GM12875 (cell line): ENCODE data around the gene SPON2.

Source experiments
- H3K4me3 ChIP-seq: one replicate; pipeline ENCODE4 v1.5.1; 2011; ENCODE audit warnings: low read depth, low read length, control low read depth
- TF ChIP-seq, protein P1 (sequence below): IDR thresholded peaks from 2 replicates; pipeline ENCODE4 v1.5.1; 2011; ENCODE audit warnings: low read depth, mild to moderate bottlenecking, control low read depth, inconsistent platforms, low read length, moderate library complexity, borderline replicate concordance; ENCODE audit not compliant: insufficient read depth

Gene SPON2

GRCh38 chr4:1192091-1192492 lies 19.7 kb upstream of the SPON2 start:
- H3K4me3 ChIP-seq = no peak overlapping the region

GRCh38 chr4:1191621-1192020 lies 19.2 kb upstream of the SPON2 start:
- TF ChIP-seq, protein P1, sequence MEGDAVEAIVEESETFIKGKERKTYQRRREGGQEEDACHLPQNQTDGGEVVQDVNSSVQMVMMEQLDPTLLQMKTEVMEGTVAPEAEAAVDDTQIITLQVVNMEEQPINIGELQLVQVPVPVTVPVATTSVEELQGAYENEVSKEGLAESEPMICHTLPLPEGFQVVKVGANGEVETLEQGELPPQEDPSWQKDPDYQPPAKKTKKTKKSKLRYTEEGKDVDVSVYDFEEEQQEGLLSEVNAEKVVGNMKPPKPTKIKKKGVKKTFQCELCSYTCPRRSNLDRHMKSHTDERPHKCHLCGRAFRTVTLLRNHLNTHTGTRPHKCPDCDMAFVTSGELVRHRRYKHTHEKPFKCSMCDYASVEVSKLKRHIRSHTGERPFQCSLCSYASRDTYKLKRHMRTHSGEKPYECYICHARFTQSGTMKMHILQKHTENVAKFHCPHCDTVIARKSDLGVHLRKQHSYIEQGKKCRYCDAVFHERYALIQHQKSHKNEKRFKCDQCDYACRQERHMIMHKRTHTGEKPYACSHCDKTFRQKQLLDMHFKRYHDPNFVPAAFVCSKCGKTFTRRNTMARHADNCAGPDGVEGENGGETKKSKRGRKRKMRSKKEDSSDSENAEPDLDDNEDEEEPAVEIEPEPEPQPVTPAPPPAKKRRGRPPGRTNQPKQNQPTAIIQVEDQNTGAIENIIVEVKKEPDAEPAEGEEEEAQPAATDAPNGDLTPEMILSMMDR = no peak
- H3K4me3 ChIP-seq = no peak overlapping the region

More at GRCh38 chr4:1192091-1192492, 19.7 kb upstream of the SPON2 start:
- TF ChIP-seq, protein P1 = no peak

GRCh38 chr4:1187182-1187581 lies 14.8 kb upstream of the SPON2 start:
- TF ChIP-seq, protein P1 = no peak

DNA sequence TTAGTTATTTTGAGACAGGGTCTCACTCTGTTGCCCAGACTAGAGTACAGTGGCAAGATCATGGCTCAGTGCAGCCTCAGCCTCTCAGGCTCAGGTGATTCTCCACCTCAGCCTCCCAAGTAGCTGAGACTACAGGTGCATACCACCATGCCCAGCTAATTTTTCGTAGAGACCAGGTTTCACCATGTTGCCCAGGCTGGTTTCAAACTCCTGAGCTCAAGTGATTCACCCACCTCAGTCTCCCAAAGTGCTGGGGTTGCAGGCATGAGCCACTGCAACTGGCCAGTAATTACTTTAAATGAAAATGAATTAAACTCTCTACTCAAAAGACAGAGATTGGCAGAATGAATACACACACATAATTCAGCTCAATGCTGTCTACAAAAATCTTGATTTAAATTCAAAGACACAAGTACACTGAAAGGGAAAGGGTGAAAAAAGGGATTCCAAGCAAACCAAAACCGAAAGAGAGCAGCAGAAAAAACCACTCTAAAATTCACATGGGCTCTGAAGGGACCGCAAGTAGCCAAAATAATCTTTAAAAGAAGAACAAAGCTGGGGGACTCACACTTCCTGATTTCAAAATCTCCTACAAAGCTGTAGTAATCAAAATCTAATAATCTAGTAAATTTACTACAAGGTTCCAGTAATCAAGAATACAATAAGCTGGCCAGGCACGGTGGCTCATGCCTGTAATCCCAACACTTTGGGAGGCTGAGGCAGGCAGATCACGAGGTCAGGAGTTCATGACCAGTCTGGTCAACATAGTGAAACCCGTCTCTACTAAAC lies 11.8 kb upstream of the SPON2 start:
- no peak overlapping the region for H3K4me3 ChIP-seq
- TF ChIP-seq, protein P1 = no peak

More at GRCh38 chr4:1187182-1187581, 14.8 kb upstream of the SPON2 start:
- H3K4me3 ChIP-seq = no peak overlapping the region

DNA sequence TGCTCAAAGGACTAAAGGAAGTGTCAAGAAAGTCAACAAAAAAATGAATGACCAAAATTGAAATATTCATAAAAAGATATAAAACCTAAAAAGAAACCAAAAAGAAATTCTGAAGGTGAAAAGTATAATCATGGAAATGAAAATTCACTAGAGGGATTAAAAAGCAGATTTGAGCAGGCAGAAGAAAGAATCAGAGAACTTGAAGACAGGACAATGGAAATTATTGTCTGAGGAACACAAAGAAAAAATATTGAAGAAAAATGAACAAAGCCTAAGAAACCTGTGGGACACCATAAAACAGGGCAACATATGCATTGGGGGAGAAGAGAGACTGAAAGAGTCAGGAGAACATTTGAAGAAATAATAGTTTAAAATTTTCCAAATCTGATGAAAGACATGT lies 9.9 kb upstream of the SPON2 start:
- TF ChIP-seq, protein P1 = no peak
- H3K4me3 ChIP-seq = no peak overlapping the region

GRCh38 chr4:1180663-1181062 lies 8.3 kb upstream of the SPON2 start:
- H3K4me3 ChIP-seq = no peak overlapping the region
- TF ChIP-seq, protein P1 = no peak

- TF ChIP-seq, protein P1 = no peak
- H3K4me3 ChIP-seq = no peak overlapping the region
These were observed 7.6 kb upstream of the SPON2 start for GRCh38 chr4:1179976-1180375.
